ENCODE data around the gene APPL2.

APPL2 gene, protein sequence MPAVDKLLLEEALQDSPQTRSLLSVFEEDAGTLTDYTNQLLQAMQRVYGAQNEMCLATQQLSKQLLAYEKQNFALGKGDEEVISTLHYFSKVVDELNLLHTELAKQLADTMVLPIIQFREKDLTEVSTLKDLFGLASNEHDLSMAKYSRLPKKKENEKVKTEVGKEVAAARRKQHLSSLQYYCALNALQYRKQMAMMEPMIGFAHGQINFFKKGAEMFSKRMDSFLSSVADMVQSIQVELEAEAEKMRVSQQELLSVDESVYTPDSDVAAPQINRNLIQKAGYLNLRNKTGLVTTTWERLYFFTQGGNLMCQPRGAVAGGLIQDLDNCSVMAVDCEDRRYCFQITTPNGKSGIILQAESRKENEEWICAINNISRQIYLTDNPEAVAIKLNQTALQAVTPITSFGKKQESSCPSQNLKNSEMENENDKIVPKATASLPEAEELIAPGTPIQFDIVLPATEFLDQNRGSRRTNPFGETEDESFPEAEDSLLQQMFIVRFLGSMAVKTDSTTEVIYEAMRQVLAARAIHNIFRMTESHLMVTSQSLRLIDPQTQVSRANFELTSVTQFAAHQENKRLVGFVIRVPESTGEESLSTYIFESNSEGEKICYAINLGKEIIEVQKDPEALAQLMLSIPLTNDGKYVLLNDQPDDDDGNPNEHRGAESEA

DNA sequence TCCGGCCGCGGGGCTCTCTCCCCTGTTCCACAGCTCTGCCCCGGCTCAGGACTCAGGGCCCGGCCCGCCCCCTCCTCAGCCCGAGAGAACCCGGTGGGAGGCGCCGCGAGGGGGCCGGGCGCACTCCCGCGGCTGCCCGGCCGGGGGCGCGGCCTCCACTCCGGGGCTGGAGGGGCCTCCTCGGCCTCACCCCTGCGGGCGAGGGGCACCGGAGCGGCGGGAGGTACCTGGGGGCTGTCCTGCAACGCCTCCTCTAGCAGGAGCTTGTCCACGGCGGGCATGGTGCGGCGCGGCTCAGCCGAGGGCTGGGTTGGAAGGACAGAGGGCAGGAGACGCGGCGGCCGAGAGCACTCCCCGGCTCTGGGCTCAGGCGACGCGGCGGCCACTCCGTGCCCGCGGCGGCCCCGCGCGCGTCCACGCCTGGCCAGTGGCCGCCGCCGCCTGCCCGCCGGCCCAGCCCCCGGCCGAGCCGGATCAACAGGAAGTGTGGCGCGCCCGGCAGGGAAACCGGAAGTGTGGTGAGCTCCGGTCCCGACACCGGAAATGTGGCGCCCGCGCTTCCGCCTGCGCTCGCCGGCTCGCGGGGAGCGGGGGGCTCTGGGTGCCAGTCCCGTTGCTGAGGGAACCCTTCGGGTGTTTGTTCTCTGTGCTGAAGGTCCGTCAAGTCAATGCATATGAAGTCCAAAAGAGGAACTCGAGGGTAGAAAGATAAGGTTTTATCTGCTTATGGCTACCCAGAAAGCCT, at the start of gene APPL2:
Gene APPL2 (minus strand): TSS at position 443 of the 745 bp plus-strand sequence. CDS start 162 bp downstream, at position 281.
- peak; percentile 82 for DNase-seq (ENCODE audit: low spot score)

- no peak for DNase-seq (ENCODE audit: low spot score)
Observed at GRCh38 chr12:105285378-105285777, 49.4 kb upstream of the APPL2 start.

GRCh38 chr12:105281694-105282049, 45.7 kb upstream of the APPL2 start:
- DNase-seq (ENCODE audit: low spot score), result no peak

GRCh38 chr12:105280966-105281693, 45.2 kb upstream of the APPL2 start:
- DNase-seq (ENCODE audit: low spot score), result no peak

- peak; percentile 37 for DNase-seq (ENCODE audit: low spot score)
Observed at GRCh38 chr12:105279460-105280056, 43.6 kb upstream of the APPL2 start.

GRCh38 chr12:105278043-105278697, 42.2 kb upstream of the APPL2 start:
- no peak for DNase-seq (ENCODE audit: low spot score)

DNA sequence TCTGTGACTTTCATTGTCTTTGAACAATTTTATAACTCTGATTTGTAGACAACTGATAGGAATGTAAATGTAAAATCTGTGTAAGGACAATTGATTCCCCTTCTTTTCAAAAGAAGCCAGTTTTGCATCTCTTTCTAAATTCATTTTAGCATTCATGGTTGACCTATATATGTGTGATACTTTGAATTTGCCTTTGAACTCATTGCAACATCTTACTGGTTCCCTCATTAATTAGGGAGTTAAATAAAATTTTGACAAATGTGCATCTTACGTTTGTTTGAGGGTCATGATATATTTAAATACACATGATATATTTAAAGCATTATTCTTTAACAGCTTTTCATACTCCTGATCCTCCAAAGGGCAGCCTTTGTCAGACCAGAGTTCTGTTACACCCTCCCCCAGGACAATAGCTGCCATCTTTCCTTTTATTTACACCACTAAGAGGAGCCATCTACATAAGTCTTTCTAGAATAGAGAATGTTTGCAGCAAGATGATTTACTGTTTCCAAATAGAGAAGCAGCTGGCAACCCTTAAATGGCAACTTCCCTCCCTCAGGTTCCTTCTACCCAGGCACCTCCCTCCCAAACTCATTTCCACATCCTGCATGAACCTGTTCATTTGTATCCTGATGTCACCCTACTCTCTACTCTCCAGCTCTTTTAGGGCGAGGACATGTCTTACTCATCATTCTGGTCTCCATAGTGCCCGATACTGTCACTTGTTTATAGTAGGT, 40.2 kb upstream of the APPL2 start:
- DNase-seq (ENCODE audit: low spot score), result no peak

GRCh38 chr12:105274571-105274970, 38.6 kb upstream of the APPL2 start:
- DNase-seq (ENCODE audit: low spot score), result no peak

DNA sequence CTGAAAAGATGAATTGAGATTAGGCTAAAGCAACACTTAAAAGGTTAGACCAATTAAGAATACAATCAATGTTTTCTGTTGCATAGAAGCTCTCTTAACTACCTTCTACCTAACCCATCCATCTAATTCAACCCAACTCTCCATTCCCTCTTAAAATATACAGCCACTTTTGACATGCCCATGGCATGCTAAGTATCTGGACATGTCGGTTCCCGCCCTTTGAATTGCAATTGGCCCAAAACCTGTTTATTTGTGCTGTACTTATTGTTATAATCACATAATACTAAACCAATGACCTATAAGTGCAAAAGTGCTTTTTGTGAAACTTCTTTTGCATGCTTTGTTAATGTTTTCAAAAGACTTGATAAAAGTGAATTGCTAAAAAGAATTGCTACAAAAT, 37.6 kb upstream of the APPL2 start:
- DNase-seq (ENCODE audit: low spot score), result no peak

GRCh38 chr12:105272814-105273416, 36.9 kb upstream of the APPL2 start:
- DNase-seq (ENCODE audit: low spot score), result no peak

DNA sequence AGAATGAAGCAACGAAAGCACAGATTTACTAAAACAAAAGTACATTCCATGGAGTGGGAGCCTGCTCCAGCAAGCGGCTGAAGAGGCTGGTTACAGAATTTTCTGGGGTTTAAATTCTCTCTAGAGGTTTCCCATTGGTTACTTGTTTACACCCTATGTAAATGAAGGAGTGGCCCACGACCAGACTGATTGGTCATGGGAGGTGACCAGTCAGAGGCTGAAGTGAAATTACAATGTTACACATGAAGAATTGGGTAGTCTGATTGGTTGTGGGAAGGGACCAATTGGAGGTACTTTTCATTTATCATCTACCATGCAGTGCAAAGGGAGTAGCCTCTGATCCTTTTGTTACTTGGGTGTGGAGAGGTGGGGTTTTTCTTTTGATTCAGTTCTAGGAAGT, 36.2 kb upstream of the APPL2 start:
- no peak for DNase-seq (ENCODE audit: low spot score)

DNA sequence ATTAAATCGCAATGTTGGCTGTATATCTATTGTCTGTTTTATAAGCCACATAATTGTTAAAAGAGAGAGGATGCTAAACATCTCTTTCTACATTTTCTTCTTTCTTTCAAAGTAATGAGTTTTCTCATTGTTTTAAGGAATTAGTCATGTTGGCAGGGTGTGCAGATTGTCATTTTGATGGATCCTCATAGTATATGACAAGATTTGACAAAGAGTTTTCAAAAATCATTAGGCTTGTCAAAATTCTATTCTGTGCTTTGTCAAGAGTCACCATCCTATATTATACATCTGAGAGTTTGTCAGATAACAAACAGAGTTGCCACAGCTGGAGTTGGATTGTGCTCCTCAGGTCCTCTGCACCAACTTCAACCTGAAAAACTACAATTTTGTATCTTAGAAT, 35.4 kb upstream of the APPL2 start:
- no peak for DNase-seq (ENCODE audit: low spot score)

DNA sequence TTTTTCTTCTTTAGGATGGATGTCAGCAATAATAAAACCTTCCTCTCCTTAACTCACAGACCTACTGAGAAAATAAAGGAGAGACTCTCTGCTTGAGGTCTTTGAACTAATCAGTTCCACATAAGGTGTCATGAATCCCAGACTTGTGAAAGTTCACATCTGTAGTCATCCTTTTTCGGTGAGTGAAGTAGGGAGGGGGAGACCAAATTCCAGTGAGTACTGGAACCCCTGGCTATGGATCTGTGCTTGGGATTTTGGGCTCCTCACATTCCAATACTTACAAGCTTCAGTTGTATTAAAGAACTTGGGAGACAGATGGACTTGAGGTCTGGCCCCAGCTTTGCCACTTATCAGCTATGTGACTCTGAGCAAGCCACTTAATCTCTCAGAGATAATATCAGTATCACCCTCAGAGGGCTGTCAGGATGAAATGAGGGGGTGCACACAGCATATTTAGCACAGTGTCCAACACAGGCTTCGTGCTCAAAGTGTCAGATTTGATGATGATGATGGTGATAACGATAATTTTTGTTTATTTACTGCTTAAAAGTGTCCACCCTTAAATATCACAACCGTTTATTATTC, 34.8 kb upstream of the APPL2 start:
- DNase-seq (ENCODE audit: low spot score), result no peak

DNA sequence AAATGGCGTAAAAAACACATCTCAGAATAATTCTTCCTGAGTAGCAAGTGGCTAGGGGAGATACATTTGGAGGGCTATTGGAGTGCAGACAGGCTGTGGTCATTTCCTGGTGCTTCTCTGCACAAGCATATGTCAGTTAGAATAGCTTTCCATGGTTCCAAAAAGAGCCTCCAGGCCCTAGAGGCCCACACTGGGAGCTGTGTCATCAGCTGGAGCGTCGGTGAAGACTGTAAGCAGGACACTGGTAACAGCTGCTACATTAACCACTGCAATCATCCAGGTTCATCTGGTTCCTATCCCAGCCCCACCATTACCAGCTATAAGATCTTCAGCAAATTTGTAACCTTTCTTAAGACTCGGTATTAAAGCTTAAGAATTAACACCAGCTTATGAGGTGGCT, 31.7 kb upstream of the APPL2 start:
- no peak for DNase-seq (ENCODE audit: low spot score)

GRCh38 chr12:105264771-105265170, 28.8 kb upstream of the APPL2 start:
- DNase-seq (ENCODE audit: low spot score), result no peak

- no peak for DNase-seq (ENCODE audit: low spot score)
Observed at GRCh38 chr12:105262461-105263184, 26.6 kb upstream of the APPL2 start.

GRCh38 chr12:105261010-105261409, 25.0 kb upstream of the APPL2 start:
- DNase-seq (ENCODE audit: low spot score), result no peak

- DNase-seq (ENCODE audit: low spot score), result no peak
Observed at GRCh38 chr12:105259226-105259625, 23.3 kb upstream of the APPL2 start.

- no peak for DNase-seq (ENCODE audit: low spot score)
Observed at GRCh38 chr12:105257321-105257728, 21.4 kb upstream of the APPL2 start.
